Measurements from ENCODE around the gene PALMD. TPM values are rescaled to one million over a fixed set of nuclear protein-coding genes. Genes with fewer than 3 reads are reported as not detected.

PALMD gene
- total RNA-seq, 1 donor from 2014 or later, result 30.4 TPM

Other genes starting within 250 kb of the PALMD start
- 1.9 TPM for gene FRRS1, start 120.5 kb downstream of the PALMD start, total RNA-seq
- gene AGL, start 204.2 kb downstream of the PALMD start, total RNA-seq, result 34.3 TPM